ENCODE data around the gene MSI2. TPM values are rescaled to one million over a fixed set of nuclear protein-coding genes. Genes with fewer than 3 reads are reported as not detected.

MSI2 gene
- total and polyA plus RNA-seq, 2 experiments from 2014 or later, result 18.9 to 41.8 TPM

DNA sequence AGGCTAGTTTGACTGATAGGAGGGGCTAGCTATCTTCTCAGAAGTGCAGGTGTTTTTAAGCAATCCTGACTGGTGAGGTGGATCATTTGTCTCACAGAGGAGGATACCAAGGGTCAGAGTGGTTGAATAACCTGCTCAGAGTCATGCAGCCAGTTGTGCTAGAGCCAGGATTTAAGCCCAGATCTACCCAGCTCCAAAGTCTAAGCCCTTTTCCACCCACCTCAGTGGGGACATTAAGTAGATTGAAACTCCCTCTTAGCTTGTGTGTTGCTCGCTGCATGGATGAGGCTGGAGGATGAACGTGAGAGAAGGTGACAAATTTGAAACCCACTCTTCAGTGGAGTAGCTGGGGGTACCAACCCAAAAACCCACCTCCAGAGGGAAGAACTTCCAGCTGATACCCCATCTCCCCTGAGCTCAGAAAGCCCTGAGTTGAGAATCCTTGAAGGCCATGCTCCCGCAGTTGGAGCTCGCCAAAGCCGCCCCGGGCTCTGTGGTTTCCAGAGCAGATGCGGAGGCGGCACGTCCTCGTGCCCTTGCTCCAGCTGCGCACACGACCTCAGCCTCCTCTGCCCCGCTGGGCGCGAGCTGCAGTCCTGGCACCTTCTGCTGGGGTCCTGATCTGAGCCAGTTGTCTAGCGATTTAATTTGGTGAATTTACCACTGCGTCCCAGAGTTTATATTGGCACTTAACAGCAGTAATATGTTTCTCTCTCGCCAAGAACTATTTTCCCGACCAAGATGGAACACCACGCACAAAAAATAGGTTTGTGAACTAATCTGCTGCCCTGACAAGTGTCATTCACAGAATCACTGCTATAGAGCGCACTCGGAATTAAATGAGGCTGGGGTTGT, 329.2 kb downstream of the MSI2 start:
- no peaks in the 10 kb centered on the region for H4K20me1 ChIP-seq (replicated peaks; ENCODE audit: insufficient read depth)
- H3K27me3 ChIP-seq (ENCODE audit: insufficient read depth), result no peaks in the 10 kb centered on the region
- Mint-ChIP-seq H3K27me3 (ENCODE audit: insufficient read depth, low read depth, poor library complexity) (peaks cover 5% of the 10 kb centered on the region), H3K36me3 (ENCODE audit: low read depth) (no peaks in the 10 kb centered on the region; the same call in 2 of the 3 replicates), H3K27ac (no peak overlapping the region), H3K4me3 (no peak overlapping the region), H3K4me1 (peaks cover 20% of the 10 kb centered on the region), H3K9me3 (no peaks in the 10 kb centered on the region)
- no peaks in the 10 kb centered on the region for H3K36me3 ChIP-seq (ENCODE audit: insufficient read depth)
- no peak overlapping the region for H3K27ac ChIP-seq (ENCODE audit: low read depth)
- H2AFZ ChIP-seq, result no peak overlapping the region
- TF ChIP-seq, protein P1, sequence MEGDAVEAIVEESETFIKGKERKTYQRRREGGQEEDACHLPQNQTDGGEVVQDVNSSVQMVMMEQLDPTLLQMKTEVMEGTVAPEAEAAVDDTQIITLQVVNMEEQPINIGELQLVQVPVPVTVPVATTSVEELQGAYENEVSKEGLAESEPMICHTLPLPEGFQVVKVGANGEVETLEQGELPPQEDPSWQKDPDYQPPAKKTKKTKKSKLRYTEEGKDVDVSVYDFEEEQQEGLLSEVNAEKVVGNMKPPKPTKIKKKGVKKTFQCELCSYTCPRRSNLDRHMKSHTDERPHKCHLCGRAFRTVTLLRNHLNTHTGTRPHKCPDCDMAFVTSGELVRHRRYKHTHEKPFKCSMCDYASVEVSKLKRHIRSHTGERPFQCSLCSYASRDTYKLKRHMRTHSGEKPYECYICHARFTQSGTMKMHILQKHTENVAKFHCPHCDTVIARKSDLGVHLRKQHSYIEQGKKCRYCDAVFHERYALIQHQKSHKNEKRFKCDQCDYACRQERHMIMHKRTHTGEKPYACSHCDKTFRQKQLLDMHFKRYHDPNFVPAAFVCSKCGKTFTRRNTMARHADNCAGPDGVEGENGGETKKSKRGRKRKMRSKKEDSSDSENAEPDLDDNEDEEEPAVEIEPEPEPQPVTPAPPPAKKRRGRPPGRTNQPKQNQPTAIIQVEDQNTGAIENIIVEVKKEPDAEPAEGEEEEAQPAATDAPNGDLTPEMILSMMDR (conservative IDR thresholded peaks at IDR 0.05; ENCODE audit: low read depth in 2 of 2), result no peak
- TF ChIP-seq EZH2 (IDR thresholded peaks at IDR 0.05; ENCODE audit: low read depth, unreplicated experiment), result no peak
- TF ChIP-seq STAT1 (IDR thresholded peaks at IDR 0.05; ENCODE audit: unreplicated experiment), result no peak
- no peak for TF ChIP-seq EZH2phosphoT487 (IDR thresholded peaks at IDR 0.05; ENCODE audit: unreplicated experiment)
- TF ChIP-seq NANOG (IDR thresholded peaks at IDR 0.05; ENCODE audit: borderline replicate concordance), result no peak
- no peak for ATAC-seq
- no peak for DNase-seq (ENCODE audit: low spot score)
- H3K4me3 ChIP-seq, result no peak overlapping the region
- H3K4me2 ChIP-seq, result no peak overlapping the region
- H3K79me2 ChIP-seq (replicated peaks; ENCODE audit: insufficient read depth), result no peaks in the 10 kb centered on the region
- H3K4me1 ChIP-seq (ENCODE audit: insufficient read depth), result no peaks in the 10 kb centered on the region
- no peaks in the 10 kb centered on the region for H3F3A ChIP-seq (replicated peaks; ENCODE audit: low read depth)
- H3K9me2 ChIP-seq (ENCODE audit: insufficient read depth), result no peaks in the 10 kb centered on the region

GRCh38 chr17:57586196-57586740, 329.9 kb downstream of the MSI2 start:
- Mint-ChIP-seq H3K4me1 (peaks cover 20% of the 10 kb centered on the region), H3K36me3 (ENCODE audit: low read depth) (no peaks in the 10 kb centered on the region; the same call in 2 of the 3 replicates), H3K27ac (no peak overlapping the region), H3K4me3 (no peak overlapping the region), H3K27me3 (ENCODE audit: insufficient read depth, low read depth, poor library complexity) (peaks cover 5% of the 10 kb centered on the region), H3K9me3 (no peaks in the 10 kb centered on the region)
- Histone ChIP-seq H3F3A (replicated peaks; ENCODE audit: low read depth) (no peaks in the 10 kb centered on the region), H2AFZ (no peak overlapping the region), H3K4me3 (no peak overlapping the region), H3K79me2 (replicated peaks; ENCODE audit: insufficient read depth) (no peaks in the 10 kb centered on the region), H4K20me1 (replicated peaks; ENCODE audit: insufficient read depth) (no peaks in the 10 kb centered on the region), H3K36me3 (ENCODE audit: insufficient read depth) (no peaks in the 10 kb centered on the region), H3K4me1 (ENCODE audit: insufficient read depth) (no peaks in the 10 kb centered on the region), H3K4me2 (no peak overlapping the region), H3K27ac (ENCODE audit: low read depth) (no peak overlapping the region), H3K9me2 (ENCODE audit: insufficient read depth) (no peaks in the 10 kb centered on the region), H3K27me3 (ENCODE audit: insufficient read depth) (no peaks in the 10 kb centered on the region)
- ATAC-seq, result no peak
- no peak for DNase-seq (ENCODE audit: low spot score)
- TF ChIP-seq ETS1 (IDR thresholded peaks at IDR 0.05) (no peak), ZNF331 (CRISPR knock-in tag; IDR thresholded peaks at IDR 0.05; ENCODE audit: low read depth) (no peak), REST (IDR thresholded peaks at IDR 0.05; ENCODE audit: unreplicated experiment) (no peak)

All from GM23338 (cell line).